Measurements from ENCODE around the gene CHGA.

Gene CHGA

DNA sequence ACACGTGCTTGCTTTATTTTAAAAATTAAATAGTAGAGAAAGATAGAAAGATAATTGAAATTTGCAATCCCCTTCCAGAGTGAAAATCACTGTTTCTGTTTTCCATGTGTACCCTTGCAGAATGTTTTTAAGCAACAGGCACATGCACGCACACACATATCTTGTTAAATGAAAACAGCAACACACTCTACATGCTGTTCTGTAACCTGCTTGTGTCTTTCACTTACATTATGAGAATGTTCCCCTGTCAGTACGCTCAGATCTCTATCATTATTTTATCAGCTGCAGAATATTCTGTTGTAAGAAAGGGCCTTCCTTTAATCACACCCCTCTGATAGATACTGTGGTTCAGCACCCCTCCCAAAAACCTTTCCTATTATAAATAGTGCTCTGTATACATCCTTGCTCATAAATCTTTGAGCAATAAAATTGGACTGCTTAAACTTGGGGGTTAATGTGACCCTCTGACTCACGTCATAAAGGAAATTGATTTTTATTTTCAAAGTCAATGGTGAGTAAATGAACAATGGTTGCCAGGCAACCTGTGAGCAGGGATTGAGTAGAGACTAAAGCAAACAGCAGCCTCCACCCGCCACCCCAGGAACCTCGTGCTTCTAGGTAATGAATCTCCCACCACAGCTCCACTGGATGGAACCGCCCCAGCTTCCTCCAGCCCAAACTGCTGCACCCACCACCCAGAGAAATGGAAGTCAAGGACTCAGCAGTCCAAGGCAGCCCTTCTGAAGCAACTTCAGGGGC, 31.9 kb upstream of the CHGA start:
- Histone ChIP-seq H3K27me3 (ENCODE audit: insufficient read depth, low read length, poor library complexity) (no peaks in the 10 kb centered on the region), H3K18ac (ENCODE audit: low read length) (no peak overlapping the region), H3K4me2 (ENCODE audit: low read length) (no peak overlapping the region), H2BK120ac (ENCODE audit: low read depth, low read length) (no peak overlapping the region), H3K23ac (ENCODE audit: low read length) (no peak overlapping the region), H3K79me1 (ENCODE audit: low read length) (no peaks in the 10 kb centered on the region), H2AK5ac (ENCODE audit: low read length) (no peak overlapping the region), H3K27ac (ENCODE audit: low read depth, low read length) (no peak overlapping the region), H4K5ac (ENCODE audit: low read length) (no peak overlapping the region), H3K56ac (ENCODE audit: low read length) (no peak overlapping the region), H2BK15ac (replicated peaks; ENCODE audit: low read depth) (no peak overlapping the region), H3K4me1 (ENCODE audit: control insufficient read depth, low read depth, low read length) (no peaks in the 10 kb centered on the region), H3K79me2 (ENCODE audit: control insufficient read depth, insufficient read depth, low read length) (no peaks in the 10 kb centered on the region), H3K9ac (ENCODE audit: low read length) (no peak overlapping the region), H3K4me3 (ENCODE audit: low read length) (no peak overlapping the region), H3K4ac (ENCODE audit: low read depth, low read length) (no peak overlapping the region), H4K8ac (ENCODE audit: low read depth, low read length) (no peak overlapping the region), H2BK5ac (ENCODE audit: low read length) (no peak overlapping the region), H3K36me3 (ENCODE audit: control insufficient read depth, insufficient read depth, low read length) (no peaks in the 10 kb centered on the region)
- no peak for DNase-seq
- WGBS (ENCODE audit: extremely low coverage, insufficient coverage, low lambda C conversion rate): 100% methylated on average over 1 of the region's 7 CpGs

DNA sequence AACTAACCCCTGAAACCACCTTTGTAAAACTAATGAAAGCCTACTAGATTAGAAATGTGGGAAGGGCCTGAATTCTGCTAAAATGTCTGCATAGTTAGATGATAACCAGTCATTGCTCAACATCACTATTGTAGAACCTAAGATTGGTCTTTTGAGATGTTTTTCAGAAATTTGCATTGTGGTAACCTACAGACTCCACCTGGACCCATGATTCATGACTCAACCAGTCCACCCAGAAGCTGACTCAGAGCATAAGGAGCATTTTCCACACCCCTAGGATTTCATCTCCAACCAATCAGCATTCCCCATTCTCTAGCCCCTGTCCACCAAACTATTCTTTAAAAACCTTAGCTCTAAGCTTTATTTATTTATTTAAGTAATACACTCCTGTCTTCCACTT, 30.4 kb upstream of the CHGA start:
- H3K23ac ChIP-seq (ENCODE audit: low read length): no peak overlapping the region
- no peak overlapping the region for H3K9ac ChIP-seq (ENCODE audit: low read length)
- no peaks in the 10 kb centered on the region for H3K79me2 ChIP-seq (ENCODE audit: control insufficient read depth, insufficient read depth, low read length)
- H2BK120ac ChIP-seq (ENCODE audit: low read depth, low read length): no peak overlapping the region
- H4K8ac ChIP-seq (ENCODE audit: low read depth, low read length): no peak overlapping the region
- DNase-seq: no peak
- H2BK15ac ChIP-seq (replicated peaks; ENCODE audit: low read depth): no peak overlapping the region
- H4K5ac ChIP-seq (ENCODE audit: low read length): no peak overlapping the region
- H3K36me3 ChIP-seq (ENCODE audit: control insufficient read depth, insufficient read depth, low read length): no peaks in the 10 kb centered on the region
- no peak overlapping the region for H3K4me3 ChIP-seq (ENCODE audit: low read length)
- no peak overlapping the region for H3K56ac ChIP-seq (ENCODE audit: low read length)
- H3K18ac ChIP-seq (ENCODE audit: low read length): no peak overlapping the region
- H3K4me1 ChIP-seq (ENCODE audit: control insufficient read depth, low read depth, low read length): no peaks in the 10 kb centered on the region
- H3K27ac ChIP-seq (ENCODE audit: low read depth, low read length): no peak overlapping the region
- H3K4ac ChIP-seq (ENCODE audit: low read depth, low read length): no peak overlapping the region
- H2BK5ac ChIP-seq (ENCODE audit: low read length): no peak overlapping the region
- H3K27me3 ChIP-seq (ENCODE audit: insufficient read depth, low read length, poor library complexity): no peaks in the 10 kb centered on the region
- no peak overlapping the region for H2AK5ac ChIP-seq (ENCODE audit: low read length)
- no peak overlapping the region for H3K4me2 ChIP-seq (ENCODE audit: low read length)
- H3K79me1 ChIP-seq (ENCODE audit: low read length): no peaks in the 10 kb centered on the region

DNA sequence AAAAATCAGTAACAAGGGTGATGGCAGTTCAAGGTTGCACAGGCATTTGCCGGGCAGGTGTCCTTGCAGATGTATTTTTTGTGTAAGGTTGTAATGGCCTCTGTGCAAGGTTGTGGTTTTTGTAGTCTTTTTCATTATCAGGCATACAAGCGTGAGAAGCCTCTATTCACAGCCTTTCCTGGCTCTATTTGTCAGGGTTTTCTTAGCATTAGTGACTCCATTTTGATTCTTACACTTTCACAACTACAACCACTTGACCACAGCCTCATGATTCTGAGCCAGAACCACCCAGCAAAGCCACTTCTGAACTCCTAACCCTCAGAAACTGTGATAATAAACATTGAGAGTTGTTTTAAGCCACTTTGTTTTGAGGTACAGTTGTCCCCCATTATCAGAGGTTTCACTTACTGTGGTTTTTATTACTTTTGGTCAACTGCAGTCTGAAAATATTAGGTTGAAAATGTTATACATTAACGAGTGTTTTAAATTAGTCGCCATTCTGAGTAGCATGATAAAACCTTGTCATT, 27.5 kb upstream of the CHGA start:
- Histone ChIP-seq H2BK5ac (ENCODE audit: low read length) (no peak overlapping the region), H3K4ac (ENCODE audit: low read depth, low read length) (no peak overlapping the region), H3K23ac (ENCODE audit: low read length) (no peak overlapping the region), H3K4me2 (ENCODE audit: low read length) (no peak overlapping the region), H3K79me2 (ENCODE audit: control insufficient read depth, insufficient read depth, low read length) (no peaks in the 10 kb centered on the region), H2BK120ac (ENCODE audit: low read depth, low read length) (no peak overlapping the region), H3K27me3 (ENCODE audit: insufficient read depth, low read length, poor library complexity) (no peaks in the 10 kb centered on the region), H3K27ac (ENCODE audit: low read depth, low read length) (no peak overlapping the region), H3K79me1 (ENCODE audit: low read length) (no peaks in the 10 kb centered on the region), H3K9ac (ENCODE audit: low read length) (no peak overlapping the region), H3K56ac (ENCODE audit: low read length) (no peak overlapping the region), H2AK5ac (ENCODE audit: low read length) (no peak overlapping the region), H2BK15ac (replicated peaks; ENCODE audit: low read depth) (no peak overlapping the region), H3K18ac (ENCODE audit: low read length) (no peak overlapping the region), H3K4me1 (ENCODE audit: control insufficient read depth, low read depth, low read length) (no peaks in the 10 kb centered on the region), H3K36me3 (ENCODE audit: control insufficient read depth, insufficient read depth, low read length) (no peaks in the 10 kb centered on the region), H3K4me3 (ENCODE audit: low read length) (no peak overlapping the region), H4K8ac (ENCODE audit: low read depth, low read length) (no peak overlapping the region), H4K5ac (ENCODE audit: low read length) (no peak overlapping the region)
- no CpG with 5 or more reads among the region's 4 CpGs for WGBS (ENCODE audit: extremely low coverage, insufficient coverage, low lambda C conversion rate)
- no peak for DNase-seq

DNA sequence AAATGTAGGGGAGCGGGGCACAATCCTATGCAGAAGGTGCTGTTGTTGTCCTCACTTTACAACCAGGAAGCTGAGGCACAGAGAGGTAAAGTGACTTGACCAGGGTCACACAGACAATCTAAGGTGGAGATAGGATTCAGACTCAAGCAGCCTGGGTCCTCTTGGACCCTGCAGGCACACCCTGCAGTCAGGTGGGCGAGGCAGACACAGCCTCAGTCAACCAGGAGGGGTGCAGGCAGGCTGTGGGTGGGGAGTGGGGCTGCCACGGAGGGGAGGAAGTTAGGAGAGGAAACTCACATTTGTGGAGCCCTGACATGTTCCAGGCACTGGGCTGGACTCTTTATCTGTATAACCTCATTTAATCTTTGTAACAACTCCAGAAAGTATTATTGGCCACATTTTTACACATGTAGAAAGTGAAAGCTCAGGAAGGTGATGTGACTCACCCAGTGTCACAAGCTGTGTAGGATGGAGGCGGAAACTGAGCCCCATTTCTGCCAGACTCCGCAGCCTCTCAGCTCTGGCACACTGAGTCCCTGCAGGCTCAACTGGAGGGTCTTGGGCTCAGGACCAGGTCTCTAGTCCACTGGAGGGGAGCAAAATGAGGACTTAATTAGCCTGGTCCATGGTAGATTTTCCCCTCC, 24.9 kb upstream of the CHGA start:
- no CpG with 5 or more reads among the region's 5 CpGs for WGBS (ENCODE audit: extremely low coverage, insufficient coverage, low lambda C conversion rate)
- no peak for DNase-seq
- H3K27me3 ChIP-seq (ENCODE audit: insufficient read depth, low read length, poor library complexity): no peaks in the 10 kb centered on the region
- no peak overlapping the region for H3K4me2 ChIP-seq (ENCODE audit: low read length)
- H2AK5ac ChIP-seq (ENCODE audit: low read length): no peak overlapping the region
- no peak overlapping the region for H3K23ac ChIP-seq (ENCODE audit: low read length)
- no peak overlapping the region for H3K56ac ChIP-seq (ENCODE audit: low read length)
- no peak overlapping the region for H2BK15ac ChIP-seq (replicated peaks; ENCODE audit: low read depth)
- no peaks in the 10 kb centered on the region for H3K4me1 ChIP-seq (ENCODE audit: control insufficient read depth, low read depth, low read length)
- no peak overlapping the region for H3K9ac ChIP-seq (ENCODE audit: low read length)
- no peaks in the 10 kb centered on the region for H3K79me1 ChIP-seq (ENCODE audit: low read length)
- no peak overlapping the region for H2BK5ac ChIP-seq (ENCODE audit: low read length)
- no peak overlapping the region for H4K5ac ChIP-seq (ENCODE audit: low read length)
- no peak overlapping the region for H4K8ac ChIP-seq (ENCODE audit: low read depth, low read length)
- no peak overlapping the region for H3K4me3 ChIP-seq (ENCODE audit: low read length)
- no peaks in the 10 kb centered on the region for H3K36me3 ChIP-seq (ENCODE audit: control insufficient read depth, insufficient read depth, low read length)
- H3K18ac ChIP-seq (ENCODE audit: low read length): no peak overlapping the region
- no peak overlapping the region for H3K4ac ChIP-seq (ENCODE audit: low read depth, low read length)
- H2BK120ac ChIP-seq (ENCODE audit: low read depth, low read length): no peak overlapping the region
- no peak overlapping the region for H3K27ac ChIP-seq (ENCODE audit: low read depth, low read length)
- H3K79me2 ChIP-seq (ENCODE audit: control insufficient read depth, insufficient read depth, low read length): no peaks in the 10 kb centered on the region

DNA sequence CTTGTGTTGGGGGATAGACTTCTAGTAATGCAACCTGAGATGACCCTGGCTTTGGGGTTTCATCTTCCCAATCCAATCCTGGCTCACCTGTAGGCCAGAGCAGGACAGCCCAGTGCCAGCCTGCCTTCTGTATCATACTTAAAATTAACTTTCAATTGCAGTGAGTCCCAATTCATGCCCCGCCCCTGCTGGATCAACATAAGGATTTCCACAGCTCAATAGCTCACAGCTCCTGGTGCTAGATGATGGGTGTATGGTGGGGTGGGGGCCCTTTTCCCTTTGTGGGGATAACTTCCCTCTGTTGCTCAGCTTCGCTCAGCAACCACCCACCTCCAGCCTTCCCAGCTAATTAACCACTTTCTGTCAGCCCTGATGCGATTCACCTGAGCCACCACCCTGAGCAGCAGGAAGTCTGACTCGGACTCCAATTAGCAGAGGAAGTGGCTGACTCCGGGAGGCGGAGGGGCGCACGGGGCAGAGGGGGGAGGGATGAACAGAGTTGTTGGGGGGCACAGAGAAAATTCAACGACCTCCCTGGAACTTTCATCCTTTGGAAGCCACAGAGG, 24.3 kb upstream of the CHGA start:
- Histone ChIP-seq H3K79me2 (ENCODE audit: control insufficient read depth, insufficient read depth, low read length) (no peaks in the 10 kb centered on the region), H3K79me1 (ENCODE audit: low read length) (no peaks in the 10 kb centered on the region), H2BK120ac (ENCODE audit: low read depth, low read length) (no peak overlapping the region), H3K4me2 (ENCODE audit: low read length) (no peak overlapping the region), H3K4me1 (ENCODE audit: control insufficient read depth, low read depth, low read length) (no peaks in the 10 kb centered on the region), H3K4ac (ENCODE audit: low read depth, low read length) (no peak overlapping the region), H4K5ac (ENCODE audit: low read length) (no peak overlapping the region), H3K27me3 (ENCODE audit: insufficient read depth, low read length, poor library complexity) (no peaks in the 10 kb centered on the region), H2AK5ac (ENCODE audit: low read length) (no peak overlapping the region), H3K4me3 (ENCODE audit: low read length) (no peak overlapping the region), H3K56ac (ENCODE audit: low read length) (no peak overlapping the region), H2BK15ac (replicated peaks; ENCODE audit: low read depth) (no peak overlapping the region), H3K36me3 (ENCODE audit: control insufficient read depth, insufficient read depth, low read length) (no peaks in the 10 kb centered on the region), H3K23ac (ENCODE audit: low read length) (no peak overlapping the region), H4K8ac (ENCODE audit: low read depth, low read length) (no peak overlapping the region), H3K18ac (ENCODE audit: low read length) (no peak overlapping the region), H3K9ac (ENCODE audit: low read length) (no peak overlapping the region), H3K27ac (ENCODE audit: low read depth, low read length) (no peak overlapping the region), H2BK5ac (ENCODE audit: low read length) (no peak overlapping the region)
- no CpG with 5 or more reads among the region's 9 CpGs for WGBS (ENCODE audit: extremely low coverage, insufficient coverage, low lambda C conversion rate)
- DNase-seq: no peak

Measured in mesendoderm (in vitro differentiated cells).